Erythroblast (primary cell): ENCODE data around the gene CMSS1.

ENCODE experiments used
- GATA1 ChIP-seq: IDR thresholded peaks from 2 replicates; pipeline ENCODE4 v1.6.1; 2011; ENCODE audit warnings: low read depth, mild to moderate bottlenecking, control low read depth, low read length, moderate library complexity
- POLR2A ChIP-seq: IDR thresholded peaks from 2 replicates; pipeline ENCODE4 v1.6.1; 2011; ENCODE audit warnings: mild to moderate bottlenecking, low read length

- TF ChIP-seq POLR2A (no peak), GATA1 (no peak)
Observed at GRCh38 chr3:100002599-100003350, 185.1 kb downstream of the CMSS1 start.
